CD14-positive monocyte (primary cell): ENCODE results near the gene KAZN. TPM values are rescaled to one million over a fixed set of nuclear protein-coding genes. Genes with fewer than 3 reads are reported as not detected.

Source experiments
- DNase-seq, 3 donors: peaks; one replicate each; pipeline ENCODE4 v3.0.0-alpha.2; 2011 to 2022
- H2AFZ ChIP-seq: 2 replicates; pipeline ENCODE4 v1.6.0; 2012; ENCODE audit warnings: mild to moderate bottlenecking, low read depth, low read length, inconsistent platforms; ENCODE audit not compliant: insufficient read depth, poor library complexity, severe bottlenecking
- H3K27ac ChIP-seq, 2 donors: 1 replicate in 1 of 2; 2 replicates in 1 of 2; pipeline ENCODE4 v1.5.1; 2012 to 2013; ENCODE audit warnings: low read length in 2 of 2, control low read depth in 1 of 2, inconsistent platforms in 1 of 2, low read depth in 1 of 2, mild to moderate bottlenecking in 1 of 2
- H3K27me3 ChIP-seq, 2 donors: one replicate each; pipeline versions ENCODE4 v1.6.0 to v1.6.1; 2011 to 2013; ENCODE audit warnings: low read length in 2 of 2; ENCODE audit not compliant: control insufficient read depth in 2 of 2, insufficient read depth in 2 of 2
- H3K36me3 ChIP-seq, 2 donors: replicated peaks in 1 of 2; 1 replicate in 1 of 2; 2 replicates in 1 of 2; pipeline versions ENCODE4 v1.5.1 to v1.6.1; 2012 to 2013; ENCODE audit warnings: low read length in 2 of 2, control low read depth in 1 of 2, inconsistent platforms in 1 of 2, mild to moderate bottlenecking in 1 of 2; ENCODE audit not compliant: insufficient read depth in 2 of 2, control insufficient read depth in 1 of 2
- H3K4me1 ChIP-seq, 2 donors: 1 replicate in 1 of 2; 2 replicates in 1 of 2; pipeline versions ENCODE4 v1.5.1 to v1.6.1; 2012 to 2013; ENCODE audit warnings: low read length in 2 of 2, control low read depth in 1 of 2, inconsistent platforms in 1 of 2, mild to moderate bottlenecking in 1 of 2, moderate library complexity in 1 of 2; ENCODE audit not compliant: insufficient read depth in 2 of 2, control insufficient read depth in 1 of 2
- H3K4me2 ChIP-seq: replicated peaks from 2 replicates; pipeline ENCODE3; 2012; ENCODE audit warnings: low read length, moderate library complexity, mild to moderate bottlenecking; ENCODE audit not compliant: poor library complexity, severe bottlenecking; ENCODE audit errors: extremely low read depth
- H3K4me3 ChIP-seq, 3 experiments: fragments of 200-600 bp in 1 of 3; sonication (generic) in 1 of 3; replicated peaks in 1 of 3; 1 replicate in 2 of 3; 2 replicates in 1 of 3; pipeline ENCODE4 v1.5.1; 2011 to 2013; ENCODE audit warnings: low read length in 3 of 3, mild to moderate bottlenecking in 3 of 3, control low read depth in 2 of 3, low read depth in 2 of 3, inconsistent platforms in 1 of 3, moderate library complexity in 1 of 3
- H3K79me2 ChIP-seq: 2 replicates; pipeline ENCODE4 v1.6.0; 2012; ENCODE audit warnings: mild to moderate bottlenecking, control low read depth, inconsistent platforms, low read length, moderate library complexity; ENCODE audit not compliant: insufficient read depth
- H3K9ac ChIP-seq: 2 replicates; pipeline ENCODE4 v1.6.0; 2017; ENCODE audit warnings: low read length, mild to moderate bottlenecking; ENCODE audit not compliant: insufficient read depth, poor library complexity, severe bottlenecking
- H3K9me3 ChIP-seq, 2 donors: replicated peaks in 1 of 2; 1 replicate in 1 of 2; 2 replicates in 1 of 2; pipeline versions ENCODE4 v1.5.1 to v1.6.1; 2012 to 2013; ENCODE audit warnings: low read length in 2 of 2, control low read depth in 1 of 2; ENCODE audit not compliant: control insufficient read depth in 1 of 2, insufficient read depth in 1 of 2
- H4K20me1 ChIP-seq: 2 replicates; pipeline ENCODE4 v1.6.0; 2012; ENCODE audit warnings: mild to moderate bottlenecking, low read length, control low read depth, moderate library complexity; ENCODE audit not compliant: insufficient read depth
- H3K27ac Mint-ChIP-seq, 7 donors: one replicate each; pipeline ENCODE4 v1.8.0; 2020; ENCODE audit warnings: mild to moderate bottlenecking in 7 of 7, mixed read lengths in 7 of 7, moderate library complexity in 6 of 7, inconsistent platforms in 2 of 7
- H3K27me3 Mint-ChIP-seq, 3 donors: one replicate each; pipeline ENCODE4 v1.8.0; 2021 to 2022; ENCODE audit warnings: low read depth in 3 of 3, mild to moderate bottlenecking in 3 of 3, mixed read lengths in 3 of 3, moderate library complexity in 3 of 3, inconsistent platforms in 1 of 3
- H3K36me3 Mint-ChIP-seq, 2 donors: one replicate each; pipeline ENCODE4 v1.8.0; 2020; ENCODE audit warnings: mixed read lengths in 2 of 2, inconsistent platforms in 1 of 2, mild to moderate bottlenecking in 1 of 2
- H3K4me1 Mint-ChIP-seq: one replicate; pipeline ENCODE4 v1.8.0; 2020; ENCODE audit warnings: mild to moderate bottlenecking, mixed read lengths
- H3K4me3 Mint-ChIP-seq, 2 donors: one replicate each; pipeline ENCODE4 v1.8.0; 2020; ENCODE audit warnings: mild to moderate bottlenecking in 2 of 2, mixed read lengths in 2 of 2, moderate library complexity in 1 of 2
- H3K9me3 Mint-ChIP-seq, 7 donors: one replicate each; pipeline ENCODE4 v1.8.0; 2020 to 2022; ENCODE audit warnings: mixed read lengths in 7 of 7, mild to moderate bottlenecking in 6 of 7, moderate library complexity in 6 of 7, inconsistent platforms in 2 of 7
- CTCF ChIP-seq: fragments of 200-600 bp; IDR thresholded peaks from one replicate; pipeline ENCODE4 v1.8.0; 2022; ENCODE audit warnings: antibody characterized with exemption, mild to moderate bottlenecking
- WGBS: methylation state at CpG from one replicate; pipeline ENCODE4 v1.1.5; 2013; ENCODE audit warnings: missing lambda C conversion rate; ENCODE audit not compliant: insufficient coverage; 5-methylcytosine and 5-hydroxymethylcytosine counted together
- intact Hi-C, 2 donors: fragments of 100-400 bp; cut with micrococcal nuclease; formaldehyde crosslinking; loops; one replicate each; pipeline versions ENCODE4 v1.15.0 to v1.15.1; 2023
- polyA plus RNA-seq, 3 donors: library from polyadenylated mRNA; depleted of rRNA in 1 of 3; unstranded in 2 of 3; stranded (reverse) in 1 of 3; fragments of 300-500 nt in 2 of 3; fragments of >200 nt in 1 of 3; fragmentation: Illumina TruSeq in 2 of 3; gene quantifications; 1 replicate in 2 of 3; 2 replicates in 1 of 3; pipeline ENCODE4 v1.2.3, GENCODE V29; 2012 to 2021

KAZN gene
- polyA plus RNA-seq, 3 donors, result not detected

GRCh38 chr1:14873677-14874076 is 275.2 kb downstream of the KAZN start:
- H3K4me1 Mint-ChIP-seq, result no peaks in the 10 kb centered on the region
- H3K9ac ChIP-seq, result no peak overlapping the region
- WGBS, result 25% methylated on average over 4 of the region's 4 CpGs
- H3K36me3 ChIP-seq, result no peaks in the 10 kb centered on the region
- no peaks in the 10 kb centered on the region for H3K9me3 ChIP-seq
- no peak for DNase-seq
- H3K4me3 ChIP-seq, result no peak overlapping the region
- TF ChIP-seq CTCF, result no peak
- H3K79me2 ChIP-seq, result no peaks in the 10 kb centered on the region
- H4K20me1 ChIP-seq, result no peaks in the 10 kb centered on the region
- H3K27me3 Mint-ChIP-seq, result peaks cover 4 to 12% (median 6%) of the 10 kb centered on the region in 3 donors
- H3K4me2 ChIP-seq, result no peak overlapping the region
- no peak overlapping the region for H3K4me3 Mint-ChIP-seq
- no peaks in the 10 kb centered on the region for H3K36me3 Mint-ChIP-seq
- H3K27ac ChIP-seq, result no peak overlapping the region
- H3K4me1 ChIP-seq, result no peaks in the 10 kb centered on the region
- no peak overlapping the region for H2AFZ ChIP-seq
- peaks cover 0 to 2% (median 0%) of the 10 kb centered on the region in 7 donors for H3K9me3 Mint-ChIP-seq
- no peak overlapping the region for H3K27ac Mint-ChIP-seq
- intact Hi-C loops, result no loop called here
- H3K27me3 ChIP-seq, result peaks cover 3 to 8% of the 10 kb centered on the region in 2 donors

- H3K27me3 ChIP-seq, result peaks cover 3 to 8% of the 10 kb centered on the region in 2 donors
- 30% methylated on average over 6 of the region's 11 CpGs for WGBS
- H3K79me2 ChIP-seq, result no peaks in the 10 kb centered on the region
- Mint-ChIP-seq H3K4me3 (no peak overlapping the region), H3K27ac (no peak overlapping the region), H3K27me3 (peaks cover 5 to 10% (median 7%) of the 10 kb centered on the region in 3 donors), H3K9me3 (peaks cover 0 to 2% (median 0%) of the 10 kb centered on the region in 7 donors), H3K4me1 (no peaks in the 10 kb centered on the region), H3K36me3 (no peaks in the 10 kb centered on the region)
- no peaks in the 10 kb centered on the region for H3K4me1 ChIP-seq
- DNase-seq, result no peak
- H3K9me3 ChIP-seq, result no peaks in the 10 kb centered on the region
- intact Hi-C loops, result no loop called here
- no peak overlapping the region for H3K4me2 ChIP-seq
- no peaks in the 10 kb centered on the region for H4K20me1 ChIP-seq
- no peaks in the 10 kb centered on the region for H3K36me3 ChIP-seq
- no peak overlapping the region for H2AFZ ChIP-seq
- H3K9ac ChIP-seq, result no peak overlapping the region
- no peak overlapping the region for H3K27ac ChIP-seq
- TF ChIP-seq CTCF, result no peak
- no peak overlapping the region for H3K4me3 ChIP-seq
These were observed 277.3 kb downstream of the KAZN start for GRCh38 chr1:14875524-14876509.
